ENCODE results near the gene OR7G3. TPM values are rescaled to one million over a fixed set of nuclear protein-coding genes. Genes with fewer than 3 reads are reported as not detected.

OR7G3 gene
- total RNA-seq, 2 donors from 2014 or later: not detected

DNA sequence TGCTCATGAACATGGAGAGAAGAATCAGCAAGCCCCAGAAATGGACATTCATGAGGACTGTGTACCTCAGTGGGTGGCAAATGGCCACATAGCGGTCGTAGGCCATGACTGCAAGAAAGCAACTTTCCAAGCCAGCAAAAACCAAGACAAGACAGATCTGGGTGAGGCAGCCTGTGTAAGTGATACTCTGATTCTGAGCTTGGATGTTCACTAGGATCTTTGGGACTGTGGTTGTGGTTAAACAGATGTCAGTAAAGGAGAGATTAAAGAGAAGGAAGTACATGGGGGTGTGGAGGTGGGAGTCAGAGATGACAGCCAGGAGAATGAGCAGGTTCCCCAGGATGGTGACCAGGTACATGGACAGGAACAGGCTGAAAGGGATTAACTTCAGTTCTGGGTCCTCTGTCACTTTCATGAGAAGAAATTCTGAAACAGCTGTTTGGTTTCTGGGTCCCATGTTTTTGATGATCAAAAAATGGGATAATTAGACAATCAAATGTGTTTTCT is 11.4 kb downstream of the OR7G3 start, which contains the start of gene OR7G1:
TSS of gene OR7G1 (minus strand) at position 457 of the 507 bp plus-strand sequence. CDS start at position 457, 0 bp downstream.
- DNase-seq (no peak), ATAC-seq (no peak)
- intact Hi-C loops (cut with DNase I): no loop called here

DNA sequence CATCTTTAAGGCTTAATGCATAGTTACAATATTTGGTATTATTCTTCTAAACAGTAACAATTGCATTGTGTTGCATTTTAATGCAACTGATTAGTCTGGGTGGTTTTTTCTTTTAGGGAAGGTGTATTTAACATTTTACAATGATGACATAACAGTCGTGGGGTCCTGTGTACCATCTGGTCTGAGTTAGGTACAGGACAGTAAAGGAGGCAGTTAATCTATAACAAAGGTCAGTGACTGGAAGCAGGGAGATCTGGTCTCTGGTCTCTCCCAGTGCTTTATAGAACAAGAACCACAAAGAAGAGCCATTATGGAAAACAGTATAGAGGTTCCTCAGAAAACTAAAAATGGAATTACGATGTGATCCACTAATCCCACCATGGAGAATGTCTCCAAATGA is 16.8 kb downstream of the OR7G3 start:
- DNase-seq (no peak), ATAC-seq (no peak)
- intact Hi-C loops (cut with DNase I): no loop called here

DNA sequence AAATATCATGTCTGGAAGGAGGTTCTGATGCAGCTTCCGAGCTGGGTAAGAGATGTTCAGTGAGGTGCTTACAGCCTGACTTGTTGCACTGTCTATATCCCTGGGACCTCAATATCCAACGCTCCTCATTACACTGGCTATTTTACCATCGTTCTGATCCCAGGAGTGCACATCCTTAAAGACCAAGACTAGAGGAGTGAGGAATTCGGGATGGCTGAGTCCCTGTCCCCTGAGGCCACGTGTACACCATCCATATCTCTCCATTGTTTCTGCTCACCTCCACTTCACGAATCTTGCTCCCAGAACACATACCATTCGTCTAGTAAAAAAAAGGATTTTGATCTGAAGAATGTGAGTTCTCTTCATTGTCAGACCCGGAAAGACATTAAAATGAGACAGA is 19.4 kb downstream of the OR7G3 start, which contains the start of gene OR7G2:
TSS of gene OR7G2 (minus strand) at position 101 of the 400 bp plus-strand sequence. CDS start 4,232 bp downstream, outside the sequence.
- intact Hi-C loops (cut with DNase I): no loop called here
- DNase-seq (no peak), ATAC-seq (no peak)

DNA sequence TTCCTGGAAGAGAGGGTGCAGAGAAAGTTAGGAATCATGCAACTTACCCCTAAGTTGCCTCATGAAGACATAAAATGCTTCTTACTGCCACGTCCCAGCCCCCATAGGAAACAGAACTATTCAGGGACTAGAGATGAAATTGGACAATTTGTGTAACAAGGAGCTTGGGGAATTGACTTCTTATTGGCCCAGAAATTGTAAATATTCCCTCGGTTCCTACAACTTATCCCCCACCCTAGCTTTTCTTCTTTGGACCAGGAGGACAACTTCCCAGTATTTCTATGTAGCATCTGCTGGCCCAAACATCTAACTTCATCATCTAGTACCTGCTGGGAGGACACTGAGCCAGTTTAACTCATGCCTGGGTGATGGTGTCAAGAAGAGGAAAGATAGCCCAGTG is 40.0 kb downstream of the OR7G3 start, which contains the start of gene OR1M1:
TSS of gene OR1M1 (plus strand) at position 301 of the 400 bp plus-strand sequence. CDS start 6,184 bp downstream, outside the sequence.
- intact Hi-C loops (cut with DNase I): no loop called here
- DNase-seq (no peak), ATAC-seq (no peak)

DNA sequence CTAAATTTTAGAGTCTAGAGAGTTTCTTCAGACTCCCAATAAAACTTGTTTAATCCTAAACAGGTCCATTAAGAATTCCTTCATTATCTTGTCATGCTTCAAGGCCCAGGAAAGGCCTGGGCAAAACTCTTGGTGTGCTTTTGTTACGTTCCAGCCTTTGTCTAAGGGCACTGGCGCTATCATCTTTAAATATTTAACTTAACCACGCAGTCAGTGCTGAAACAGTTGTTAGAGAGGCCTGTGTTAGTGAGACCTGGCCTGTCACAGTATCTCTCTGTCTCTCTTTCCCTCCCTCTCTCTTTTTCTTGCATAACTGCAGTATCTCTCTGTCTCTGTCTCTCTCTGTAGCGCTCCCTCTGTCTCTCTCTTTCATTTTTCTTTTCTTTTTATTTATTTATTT is 48.1 kb downstream of the OR7G3 start:
- intact Hi-C loops (cut with DNase I): loop anchor here (5.0 to 10.0 kb wide), 2 partner anchors 421 to 814 kb away; no protein-coding TSS in a partner anchor
- DNase-seq (no peak), ATAC-seq (no peak)

DNA sequence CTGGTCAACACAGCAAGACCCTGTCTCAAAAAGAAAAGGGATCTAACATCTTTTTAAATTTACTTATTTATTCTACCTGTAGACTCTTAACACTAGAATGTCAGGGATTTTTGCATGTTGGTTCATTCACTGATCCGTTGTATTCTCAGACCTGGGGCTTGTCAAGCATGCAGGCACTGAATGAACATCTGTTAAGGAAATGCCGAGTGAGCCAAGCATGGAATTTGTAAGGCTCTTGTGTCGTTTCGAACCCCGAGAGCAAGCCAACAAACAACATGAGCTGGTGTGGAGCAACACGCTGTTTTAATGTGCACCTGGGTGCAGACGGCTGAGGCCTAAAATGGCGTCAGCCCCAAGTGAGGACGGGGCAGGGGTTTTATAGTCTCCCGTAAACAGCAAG is 49.8 kb downstream of the OR7G3 start:
- DNase-seq (no peak), ATAC-seq (no peak)
- intact Hi-C loops (cut with DNase I): loop anchor here (5.0 to 10.0 kb wide), 2 partner anchors 420 to 812 kb away; no protein-coding TSS in a partner anchor

Other genes starting within 250 kb of the OR7G3 start
- gene MUC16, start 116.5 kb downstream of the OR7G3 start, total RNA-seq: 1 to 10 TPM; 1.3 to 1.7 TPM
- not detected for gene OR1M1, start 39.9 kb downstream of the OR7G3 start, total RNA-seq
- not detected for gene OR7G2, start 19.5 kb downstream of the OR7G3 start, total RNA-seq
- gene OR7G1, start 11.2 kb downstream of the OR7G3 start, total RNA-seq: not detected
- gene ZNF317, start 13.4 kb upstream of the OR7G3 start, total RNA-seq: 10 to 100 TPM; 11.3 to 19.1 TPM
- under 1 TPM in 1 of 2 donors, not detected in 1; 0.21 TPM for gene OR7D2, start 52.0 kb upstream of the OR7G3 start, total RNA-seq
- gene OR7D4, start 92.6 kb upstream of the OR7G3 start, total RNA-seq: not detected
- gene OR7E24, start 124.0 kb upstream of the OR7G3 start, total RNA-seq: not detected
- gene ZNF699, start 182.9 kb upstream of the OR7G3 start, total RNA-seq: 1 to 10 TPM; 3.0 to 4.3 TPM
- gene ZNF559, start 197.2 kb upstream of the OR7G3 start, total RNA-seq: 10 to 100 TPM; 13.6 to 14.7 TPM
- 1 to 10 TPM; 1.8 TPM for gene ZNF177, start 236.1 kb upstream of the OR7G3 start, total RNA-seq

All from left cardiac atrium (tissue), 4 donors.